SK-N-SH (cell line): ENCODE data around the gene CTDSPL2. TPM values are rescaled to one million over a fixed set of nuclear protein-coding genes. Genes with fewer than 3 reads are reported as not detected.

Experiments used
- CTCF ChIA-PET: fragments of 300-600, 350-600 bp; formaldehyde crosslinking; extraction: SDS; loops from one replicate; lab custom pipeline; 2021; lab: Yijun Ruan, JAX
- POLR2A ChIA-PET: fragments of 350-600 bp; sonication (Branson Sonifier 250); formaldehyde crosslinking; extraction: SDS; loops from one replicate; lab custom pipeline; 2020; ENCODE audit warnings: antibody characterized with exemption, inconsistent platforms; lab: Yijun Ruan, JAX
- DNase-seq: peaks from one replicate; pipeline ENCODE4 v3.0.0; 2012
- H2AFZ ChIP-seq: fragments of 200-600 bp; sonication (generic); 2 replicates; pipeline ENCODE4 v1.8.1; 2016; ENCODE audit warnings: antibody characterized with exemption, mild to moderate bottlenecking, low read depth
- H3F3A ChIP-seq: fragments of 200-600 bp; sonication (generic); replicated peaks from 2 replicates; pipeline ENCODE3; 2016; ENCODE audit warnings: antibody characterized with exemption, mild to moderate bottlenecking; ENCODE audit not compliant: insufficient read depth
- H3K27ac ChIP-seq, 2 experiments: fragments of 200-500 bp in 1 of 2; fragments of 200-600 bp in 1 of 2; sonication (Bioruptor generic) in 1 of 2; sonication (generic), shearing (Covaris generic) in 1 of 2; 2 replicates each; pipeline versions ENCODE4 v1.5.1 to v1.6.1; 2014 to 2016; ENCODE audit warnings: low read depth in 2 of 2, inconsistent platforms in 1 of 2, low read length in 1 of 2, mild to moderate bottlenecking in 1 of 2, mixed read lengths in 1 of 2
- H3K27me3 ChIP-seq: fragments of 200-600 bp; sonication (generic), shearing (Covaris generic); 2 replicates; pipeline ENCODE4 v1.6.1; 2016; ENCODE audit warnings: mixed run types; ENCODE audit not compliant: insufficient read depth
- H3K36me3 ChIP-seq, 2 experiments: fragments of 200-500 bp in 1 of 2; fragments of 200-600 bp in 1 of 2; sonication (Bioruptor generic) in 1 of 2; sonication (generic) in 1 of 2; replicated peaks in 1 of 2; 2 replicates each; pipeline versions ENCODE3 to v1.5.1; 2014 to 2016; ENCODE audit warnings: low read length in 1 of 2, mild to moderate bottlenecking in 1 of 2; ENCODE audit not compliant: insufficient read depth in 2 of 2, control insufficient read depth in 1 of 2
- H3K4me1 ChIP-seq, 2 experiments: fragments of 200-500 bp in 1 of 2; fragments of 200-600 bp in 1 of 2; sonication (Bioruptor generic) in 1 of 2; sonication (generic), shearing (Covaris generic) in 1 of 2; 2 replicates each; pipeline versions ENCODE4 v1.5.1 to v1.6.1; 2014 to 2016; ENCODE audit warnings: low read depth in 1 of 2, low read length in 1 of 2, mixed run types in 1 of 2; ENCODE audit not compliant: insufficient read depth in 2 of 2, control insufficient read depth in 1 of 2
- H3K4me2 ChIP-seq: fragments of 200-600 bp; sonication (generic), shearing (Covaris generic); 2 replicates; pipeline ENCODE4 v1.6.1; 2017; ENCODE audit warnings: mixed run types
- H3K4me3 ChIP-seq, 2 experiments: fragments of 200-500 bp in 1 of 2; fragments of 200-600 bp in 1 of 2; sonication (Bioruptor generic) in 1 of 2; sonication (generic), shearing (Covaris generic) in 1 of 2; 2 replicates each; pipeline versions ENCODE4 v1.5.1 to v1.8.1; 2014 to 2016; ENCODE audit warnings: low read depth in 2 of 2, inconsistent platforms in 1 of 2, low read length in 1 of 2, mild to moderate bottlenecking in 1 of 2, mixed read lengths in 1 of 2, moderate library complexity in 1 of 2
- H3K79me2 ChIP-seq: fragments of 200-600 bp; sonication (generic); 2 replicates; pipeline ENCODE4 v1.8.1; 2017; ENCODE audit warnings: mild to moderate bottlenecking; ENCODE audit not compliant: insufficient read depth
- H3K9ac ChIP-seq: fragments of 200-600 bp; sonication (generic); 2 replicates; pipeline ENCODE4 v1.6.1; 2017; ENCODE audit warnings: mixed run types
- H3K9me2 ChIP-seq: fragments of 200-600 bp; sonication (generic); 2 replicates; pipeline ENCODE4 v1.6.1; 2017; ENCODE audit warnings: mixed run types
- H3K9me3 ChIP-seq: fragments of 200-600 bp; sonication (generic); 2 replicates; pipeline ENCODE4 v1.6.1; 2017; ENCODE audit warnings: mixed run types, mild to moderate bottlenecking, moderate library complexity
- H4K20me1 ChIP-seq: fragments of 200-600 bp; sonication (generic); 2 replicates; pipeline ENCODE4 v1.6.1; 2017; ENCODE audit warnings: mild to moderate bottlenecking, mixed run types; ENCODE audit not compliant: insufficient read depth
- CHD2 ChIP-seq: fragments of 150-350 bp; IDR thresholded peaks from 2 replicates; pipeline ENCODE4 v1.6.1; 2018; ENCODE audit warnings: low read length; ENCODE audit not compliant: partially characterized antibody
- CTCF ChIP-seq: fragments of 200-600 bp; sonication (generic); IDR thresholded peaks from 2 replicates; pipeline ENCODE4 v1.6.1; 2017; ENCODE audit warnings: antibody characterized with exemption, mild to moderate bottlenecking, moderate library complexity
- EP300 ChIP-seq, 2 experiments: IDR thresholded peaks; 2 replicates each; pipeline versions ENCODE4 v1.4.0 to v1.6.1; 2012; ENCODE audit warnings: borderline replicate concordance in 1 of 2, low read depth in 1 of 2, low read length in 1 of 2
- EZH2phosphoT487 ChIP-seq: fragments of 200-600 bp; sonication (generic); IDR thresholded peaks from 2 replicates; pipeline ENCODE4 v1.6.1; 2017; ENCODE audit warnings: low read depth, mixed run types, mild to moderate bottlenecking, antibody characterized with exemption, moderate library complexity, borderline replicate concordance
- FOXM1 ChIP-seq: IDR thresholded peaks from 2 replicates; pipeline ENCODE4 v1.4.0; 2012; ENCODE audit warnings: low read depth, mild to moderate bottlenecking
- GABPA ChIP-seq: IDR thresholded peaks from 2 replicates; pipeline ENCODE4 v1.4.0; 2012; ENCODE audit warnings: low read depth, mild to moderate bottlenecking
- IRF3 ChIP-seq: fragments of 150-350 bp; IDR thresholded peaks from 2 replicates; pipeline ENCODE4 v1.6.1; 2016; ENCODE audit warnings: mild to moderate bottlenecking, low read depth, low read length
- JUND ChIP-seq: IDR thresholded peaks from 2 replicates; pipeline ENCODE4 v1.4.0; 2012
- MXI1 ChIP-seq: IDR thresholded peaks from 2 replicates; pipeline ENCODE4 v1.6.1; 2012; ENCODE audit warnings: mild to moderate bottlenecking, low read depth, low read length, improper control_type of control experiment
- NRF1 ChIP-seq: IDR thresholded peaks from 2 replicates; pipeline ENCODE4 v1.6.1; 2012; ENCODE audit warnings: low read depth, mild to moderate bottlenecking, low read length
- PBX3 ChIP-seq: IDR thresholded peaks from 2 replicates; pipeline ENCODE4; 2012
- POLR2AphosphoS5 ChIP-seq: IDR thresholded peaks from 2 replicates; pipeline ENCODE4 v1.6.1; 2012; ENCODE audit warnings: low read depth, low read length
- RFX5 ChIP-seq: IDR thresholded peaks from 2 replicates; pipeline ENCODE4 v1.6.1; 2012; ENCODE audit warnings: mild to moderate bottlenecking, improper control_type of control experiment, low read length
- SIN3A ChIP-seq: IDR thresholded peaks from 2 replicates; pipeline ENCODE4 v1.6.1; 2012; ENCODE audit warnings: low read depth, mild to moderate bottlenecking, low read length, moderate library complexity, borderline replicate concordance
- SMC3 ChIP-seq: IDR thresholded peaks from 2 replicates; pipeline ENCODE4 v1.6.1; 2012; ENCODE audit warnings: low read depth, low read length, improper control_type of control experiment
- TAF1 ChIP-seq: IDR thresholded peaks from 2 replicates; pipeline ENCODE4 v1.6.1; 2012; ENCODE audit warnings: low read depth, mild to moderate bottlenecking, low read length, moderate library complexity, borderline replicate concordance
- TEAD4 ChIP-seq: IDR thresholded peaks from 2 replicates; pipeline ENCODE4 v1.4.0; 2012; ENCODE audit warnings: mild to moderate bottlenecking, borderline replicate concordance; ENCODE audit not compliant: insufficient read depth
- USF2 ChIP-seq: fragments of 150-350 bp; IDR thresholded peaks from 2 replicates; pipeline ENCODE4 v1.6.1; 2017; ENCODE audit warnings: antibody characterized with exemption, low read length, low read depth, borderline replicate concordance
- YY1 ChIP-seq: IDR thresholded peaks from 2 replicates; pipeline ENCODE4 v1.4.0; 2012; ENCODE audit warnings: low read depth, mild to moderate bottlenecking
- WGBS: methylation state at CpG from one replicate; pipeline ENCODE4 v1.1.6; 2017; ENCODE audit warnings: low lambda C conversion rate; 5-methylcytosine and 5-hydroxymethylcytosine counted together
- polyA plus RNA-seq, 3 experiments: library from polyadenylated mRNA; depleted of rRNA; stranded (reverse); fragments of >200 nt; gene quantifications; 2 replicates each; pipeline ENCODE4 v1.2.3, GENCODE V29; 2012

The CTDSPL2 gene
- polyA plus RNA-seq, 1 of the 3 experiments (the other 2 are of a cell fraction): 9.0 TPM

GRCh38 chr15:44495562-44495961 lies 68.1 kb downstream of the CTDSPL2 start:
- 90% methylated on average over 8 of the region's 8 CpGs for WGBS
- no peak overlapping the region for H3K27ac ChIP-seq
- peaks cover 6% of the 10 kb centered on the region; the same call in 1 of the 2 replicates for H4K20me1 ChIP-seq
- no peaks in the 10 kb centered on the region for H3K9me3 ChIP-seq
- peaks cover 48% of the 10 kb centered on the region; the same call in 1 of the 2 replicates for H3K79me2 ChIP-seq
- H3K4me3 ChIP-seq: no peak overlapping the region
- no peak for DNase-seq
- H3K9ac ChIP-seq: no peak overlapping the region
- no peak overlapping the region for H3K4me2 ChIP-seq
- no peaks in the 10 kb centered on the region for H3K9me2 ChIP-seq
- no peak overlapping the region for H2AFZ ChIP-seq
- ChIA-PET CTCF (interaction anchor here (0.9 kb wide), 1 partner anchor 592 kb away, joined by 3 read pairs; no protein-coding TSS in a partner anchor), POLR2A (no interaction called here)
- peaks cover 19 to 37% of the 10 kb centered on the region in 2 experiments for H3K36me3 ChIP-seq
- H3K27me3 ChIP-seq: no peaks in the 10 kb centered on the region
- TF ChIP-seq CTCF: no peak
- TF ChIP-seq IRF3: no peak
- no peak for TF ChIP-seq RFX5
- TF ChIP-seq MXI1: no peak
- no peak for TF ChIP-seq FOXM1
- TF ChIP-seq YY1: no peak
- TF ChIP-seq NRF1: no peak
- TF ChIP-seq TEAD4: no peak
- no peak for TF ChIP-seq CHD2
- TF ChIP-seq EZH2phosphoT487: no peak
- no peak for TF ChIP-seq SIN3A
- no peak for TF ChIP-seq USF2
- TF ChIP-seq JUND: no peak
- TF ChIP-seq PBX3: no peak
- TF ChIP-seq TAF1: no peak
- no peak for TF ChIP-seq GABPA
- TF ChIP-seq EP300 (IDR thresholded peaks at IDR 0.05; ENCODE audit: borderline replicate concordance in 1 of 2, low read depth in 1 of 2, low read length in 1 of 2): no peak
- TF ChIP-seq SMC3: no peak
- no peak for TF ChIP-seq POLR2AphosphoS5
- TF ChIP-seq, all 33 proteins: peak for 0
- Histone ChIP-seq H3K4me1 (peaks cover 0 to 7% of the 10 kb centered on the region in 2 experiments; a peak in 1 of 4 replicates), H3F3A (peaks cover 9% of the 10 kb centered on the region)
